Glutamatergic neuron (in vitro differentiated cells): ENCODE data around the gene SLBP. TPM values are rescaled to one million over a fixed set of nuclear protein-coding genes. Genes with fewer than 3 reads are reported as not detected.
"Not testable (repeated sequence)": the region's sequence is repeated elsewhere in the genome, so short reads cannot be mapped to it uniquely, and the experiment has no call there.

Experiments
- DNase-seq: peaks from one replicate; pipeline ENCODE4 v3.0.0; 2022
- H3K27ac Mint-ChIP-seq: one replicate; pipeline ENCODE4 v1.8.0; 2020; ENCODE audit warnings: mild to moderate bottlenecking, mixed read lengths, inconsistent platforms; ENCODE audit not compliant: unreplicated experiment
- H3K27me3 Mint-ChIP-seq: one replicate; pipeline ENCODE4 v1.8.0; 2020; ENCODE audit warnings: mild to moderate bottlenecking, moderate library complexity, mixed read lengths, inconsistent platforms; ENCODE audit not compliant: unreplicated experiment
- H3K36me3 Mint-ChIP-seq: one replicate; pipeline ENCODE4 v1.8.0; 2020; ENCODE audit warnings: mild to moderate bottlenecking, mixed read lengths, inconsistent platforms; ENCODE audit not compliant: unreplicated experiment
- H3K4me1 Mint-ChIP-seq: one replicate; pipeline ENCODE4 v1.8.0; 2020; ENCODE audit warnings: mild to moderate bottlenecking, low read depth, mixed read lengths, inconsistent platforms; ENCODE audit not compliant: unreplicated experiment
- H3K4me3 Mint-ChIP-seq: one replicate; pipeline ENCODE4 v1.8.0; 2020; ENCODE audit warnings: mild to moderate bottlenecking, mixed read lengths, inconsistent platforms; ENCODE audit not compliant: unreplicated experiment
- H3K9me3 Mint-ChIP-seq: one replicate; pipeline ENCODE4 v1.8.0; 2020; ENCODE audit warnings: mild to moderate bottlenecking, moderate library complexity, mixed read lengths, inconsistent platforms; ENCODE audit not compliant: unreplicated experiment
- total RNA-seq: library from RNA; stranded (reverse); fragmentation: NEBNext Ultra II Directional; extraction: Animal tissue kit (Norgen Biotek cat#: 25700); gene quantifications from one replicate; pipeline ENCODE4 v1.2.1, GENCODE V29; 2021; ENCODE audit not compliant: unreplicated experiment
- TF ChIP-seq, protein P1 (sequence below): fragments of 200-600 bp; sonication (generic); IDR thresholded peaks from one replicate; pipeline ENCODE4 v1.5.0; 2021; ENCODE audit not compliant: partially characterized antibody, unreplicated experiment

The SLBP gene
- total RNA-seq, 1 donor from 2014 or later: 25.0 TPM

DNA sequence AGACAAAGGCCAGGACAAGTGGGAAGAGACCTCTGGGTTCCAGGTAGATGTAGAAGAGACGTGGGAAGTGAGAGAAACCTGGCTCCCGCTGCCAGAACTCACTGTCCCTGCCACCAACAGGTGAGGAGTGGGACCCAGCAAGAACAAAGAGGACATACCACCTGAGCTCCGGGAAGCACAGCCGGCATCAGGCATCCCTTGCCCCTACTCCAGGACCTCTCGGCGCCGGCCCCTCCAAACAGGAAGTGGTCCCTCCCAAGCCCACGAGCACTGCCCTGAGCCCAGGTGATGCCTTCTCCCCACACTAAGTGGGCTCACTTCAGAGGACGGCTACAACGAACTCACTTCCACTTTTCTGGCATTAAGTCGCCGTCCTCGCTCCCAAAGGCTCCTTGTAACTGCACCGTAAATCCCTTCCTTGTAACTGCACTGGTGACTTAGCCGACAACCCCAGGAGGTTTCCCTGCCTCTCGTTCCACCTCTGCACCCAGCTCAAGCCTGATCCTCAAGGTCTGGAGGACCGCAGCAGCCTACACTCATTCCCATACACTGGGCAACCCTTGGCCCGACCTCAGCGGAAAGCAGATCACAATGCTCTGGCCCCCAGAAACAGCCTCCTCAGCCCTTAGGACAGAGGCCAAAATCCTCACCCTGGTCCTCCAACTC is 36.9 kb downstream of the SLBP start:
- no peaks in the 10 kb centered on the region for H3K36me3 Mint-ChIP-seq
- no peak for DNase-seq
- TF ChIP-seq, protein P1, sequence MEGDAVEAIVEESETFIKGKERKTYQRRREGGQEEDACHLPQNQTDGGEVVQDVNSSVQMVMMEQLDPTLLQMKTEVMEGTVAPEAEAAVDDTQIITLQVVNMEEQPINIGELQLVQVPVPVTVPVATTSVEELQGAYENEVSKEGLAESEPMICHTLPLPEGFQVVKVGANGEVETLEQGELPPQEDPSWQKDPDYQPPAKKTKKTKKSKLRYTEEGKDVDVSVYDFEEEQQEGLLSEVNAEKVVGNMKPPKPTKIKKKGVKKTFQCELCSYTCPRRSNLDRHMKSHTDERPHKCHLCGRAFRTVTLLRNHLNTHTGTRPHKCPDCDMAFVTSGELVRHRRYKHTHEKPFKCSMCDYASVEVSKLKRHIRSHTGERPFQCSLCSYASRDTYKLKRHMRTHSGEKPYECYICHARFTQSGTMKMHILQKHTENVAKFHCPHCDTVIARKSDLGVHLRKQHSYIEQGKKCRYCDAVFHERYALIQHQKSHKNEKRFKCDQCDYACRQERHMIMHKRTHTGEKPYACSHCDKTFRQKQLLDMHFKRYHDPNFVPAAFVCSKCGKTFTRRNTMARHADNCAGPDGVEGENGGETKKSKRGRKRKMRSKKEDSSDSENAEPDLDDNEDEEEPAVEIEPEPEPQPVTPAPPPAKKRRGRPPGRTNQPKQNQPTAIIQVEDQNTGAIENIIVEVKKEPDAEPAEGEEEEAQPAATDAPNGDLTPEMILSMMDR: no peak
- H3K4me1 Mint-ChIP-seq: no peaks in the 10 kb centered on the region
- H3K4me3 Mint-ChIP-seq: no peak overlapping the region
- peaks cover 5% of the 10 kb centered on the region for H3K27me3 Mint-ChIP-seq
- H3K27ac Mint-ChIP-seq: no peak overlapping the region
- peaks cover 3% of the 10 kb centered on the region for H3K9me3 Mint-ChIP-seq

DNA sequence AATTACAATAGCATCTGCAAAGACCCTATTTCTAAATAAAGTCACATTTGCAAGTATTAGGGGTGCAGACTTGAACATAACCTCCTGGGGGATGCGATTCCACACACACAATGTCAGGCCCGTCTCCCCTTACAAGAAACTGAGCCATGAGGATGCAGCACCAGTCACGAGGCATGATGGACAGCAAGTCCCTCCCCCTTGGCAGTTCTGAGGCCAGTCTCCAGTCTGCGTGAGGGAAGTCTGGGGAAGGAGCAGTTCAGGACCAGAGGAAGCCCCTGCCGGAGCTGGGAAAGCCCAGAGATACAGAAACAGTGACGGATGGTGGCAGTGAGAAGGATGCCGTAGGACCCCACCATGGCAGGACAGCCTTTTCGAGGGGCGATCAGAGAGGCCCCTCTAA is 37.4 kb downstream of the SLBP start:
- Mint-ChIP-seq H3K27me3 (peaks cover 5% of the 10 kb centered on the region), H3K4me1 (no peaks in the 10 kb centered on the region), H3K27ac (no peak overlapping the region), H3K36me3 (no peaks in the 10 kb centered on the region), H3K4me3 (no peak overlapping the region), H3K9me3 (peaks cover 3% of the 10 kb centered on the region)
- TF ChIP-seq, protein P1: no peak
- DNase-seq: no peak

DNA sequence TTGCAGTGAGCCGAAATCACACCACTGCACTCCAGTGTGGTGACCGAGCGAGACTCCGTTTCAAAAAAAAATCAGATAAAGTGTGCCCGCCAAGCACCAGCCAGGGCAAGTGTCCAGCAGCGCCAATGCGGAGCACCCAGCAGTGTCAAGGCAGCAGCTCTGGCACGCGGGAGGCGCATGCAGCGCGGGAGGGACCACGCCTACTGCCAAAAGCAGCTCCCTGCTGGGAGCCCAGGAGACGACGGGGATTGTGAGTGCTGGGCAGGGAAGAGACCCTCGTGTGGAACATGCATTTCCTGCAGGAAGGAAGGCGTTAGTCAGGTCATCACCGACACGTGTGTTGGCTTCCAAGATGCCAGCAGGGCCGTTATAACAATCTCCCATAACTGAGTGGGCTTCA is 38.4 kb downstream of the SLBP start:
- Mint-ChIP-seq H3K27ac (no peak overlapping the region), H3K27me3 (peaks cover 5% of the 10 kb centered on the region)

DNA sequence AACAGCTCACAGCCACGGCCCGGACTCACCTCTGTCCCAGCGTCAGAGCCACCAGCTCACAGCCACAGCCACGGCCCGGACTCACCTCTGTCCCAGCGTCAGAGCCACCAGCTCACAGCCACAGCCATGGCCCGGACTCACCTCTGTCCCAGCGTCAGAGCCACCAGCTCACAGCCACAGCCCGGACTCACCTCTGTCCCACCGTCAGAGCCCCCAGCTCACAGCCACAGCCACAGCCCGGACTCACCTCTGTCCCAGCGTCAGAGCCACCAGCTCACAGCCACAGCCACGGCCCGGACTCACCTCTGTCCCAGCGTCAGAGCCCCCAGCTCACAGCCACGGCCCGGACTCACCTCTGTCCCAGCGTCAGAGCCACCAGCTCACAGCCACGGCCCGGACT is 41.1 kb downstream of the SLBP start:
- H3K36me3 Mint-ChIP-seq, H3K4me3 Mint-ChIP-seq, H3K4me1 Mint-ChIP-seq, H3K9me3 Mint-ChIP-seq, DNase-seq, H3K27me3 Mint-ChIP-seq, H3K27ac Mint-ChIP-seq: not testable (repeated sequence)

More for the DNA sequence above, 38.4 kb downstream of the SLBP start:
- Mint-ChIP-seq H3K4me3 (no peak overlapping the region), H3K36me3 (no peaks in the 10 kb centered on the region), H3K4me1 (no peaks in the 10 kb centered on the region), H3K9me3 (peaks cover 1% of the 10 kb centered on the region)
- TF ChIP-seq, protein P1: no peak
- DNase-seq: no peak

DNA sequence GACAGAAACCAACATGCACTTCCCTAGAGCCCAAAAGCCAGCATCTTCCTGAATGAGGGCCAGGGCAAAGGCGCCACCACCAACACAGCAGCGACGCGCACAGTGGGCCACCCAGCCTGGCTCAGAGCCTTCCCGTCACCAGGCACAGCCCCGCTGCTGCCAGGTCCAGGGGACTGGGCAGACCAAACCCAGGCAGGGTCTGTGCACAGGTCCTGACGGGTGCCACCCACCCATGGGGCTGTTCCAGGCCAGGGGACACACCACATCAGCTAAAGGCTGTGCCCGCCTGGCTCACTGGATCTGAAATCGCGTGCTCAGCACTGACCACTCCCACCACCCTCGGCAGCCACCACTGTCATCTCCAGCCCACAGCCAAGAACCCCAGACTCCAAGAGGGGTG is 41.8 kb downstream of the SLBP start:
- H3K27me3 Mint-ChIP-seq: peaks cover 3% of the 10 kb centered on the region
- no peak overlapping the region for H3K27ac Mint-ChIP-seq
- peaks cover 1% of the 10 kb centered on the region for H3K9me3 Mint-ChIP-seq
- H3K4me1 Mint-ChIP-seq: no peaks in the 10 kb centered on the region
- DNase-seq: no peak
- TF ChIP-seq, protein P1: no peak
- H3K36me3 Mint-ChIP-seq: no peaks in the 10 kb centered on the region
- no peak overlapping the region for H3K4me3 Mint-ChIP-seq

DNA sequence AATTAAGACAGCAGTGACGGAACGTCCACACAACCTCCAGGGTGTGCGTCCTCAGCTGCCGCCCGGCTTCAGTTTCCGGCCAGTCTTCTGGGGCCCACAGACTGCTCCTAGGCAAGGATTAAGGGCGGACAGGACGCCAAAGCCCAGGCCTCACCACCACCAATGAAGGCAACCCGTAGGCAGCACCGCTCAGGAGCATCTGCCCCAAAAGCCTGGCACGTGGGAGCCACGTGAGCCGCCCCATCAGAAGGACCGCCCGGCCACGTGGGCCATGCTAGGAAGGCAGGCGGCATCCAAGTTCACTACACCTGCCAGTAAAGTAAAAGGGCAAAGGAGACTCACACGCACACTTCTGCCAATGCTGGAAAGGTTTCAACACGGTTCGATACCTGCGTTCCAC is 42.3 kb downstream of the SLBP start:
- Mint-ChIP-seq H3K27ac (no peak overlapping the region), H3K4me3 (no peak overlapping the region), H3K9me3 (peaks cover 1% of the 10 kb centered on the region), H3K27me3 (peaks cover 3% of the 10 kb centered on the region), H3K36me3 (no peaks in the 10 kb centered on the region), H3K4me1 (no peaks in the 10 kb centered on the region)
- TF ChIP-seq, protein P1: no peak
- no peak for DNase-seq
